SHP77 (cell line): ENCODE results near the gene PTOV1.

ENCODE experiments used
- DNase-seq, 2 experiments: peaks; one replicate each; lab custom pipeline; 2025; lab: John Stamatoyannopoulos, UW

PTOV1 gene

GRCh38 chr19:49873834-49874233, 22.9 kb downstream of the PTOV1 start:
- no peak for DNase-seq

GRCh38 chr19:49874503-49875157, 23.7 kb downstream of the PTOV1 start:
- DNase-seq, result no peak

- DNase-seq, result no peak
These were observed 24.2 kb downstream of the PTOV1 start for GRCh38 chr19:49875177-49875576.

GRCh38 chr19:49875857-49876421, 25.0 kb downstream of the PTOV1 start:
- peak; percentile 37 to 45 for DNase-seq

GRCh38 chr19:49876422-49877019, 25.6 kb downstream of the PTOV1 start:
- peak; percentile 91 to 95 for DNase-seq

- DNase-seq, result peak; percentile 98
These were observed 26.3 kb downstream of the PTOV1 start, which contains the start of the genes AKT1S1 and TBC1D17 for GRCh38 chr19:49877020-49877878. Gene AKT1S1 (minus strand): TSS chr19:49877355. CDS start chr19:49873295, 4,060 bp downstream. Gene TBC1D17 (plus strand): TSS chr19:49877702. CDS start chr19:49877724, 22 bp downstream.

- peak; percentile 91 to 95 for DNase-seq
These were observed 27.2 kb downstream of the PTOV1 start for GRCh38 chr19:49877879-49878743.

GRCh38 chr19:49878744-49879070, 27.7 kb downstream of the PTOV1 start:
- DNase-seq, result no peak

- DNase-seq, result peak; percentile 75 to 78
These were observed 28.4 kb downstream of the PTOV1 start for GRCh38 chr19:49879243-49879963.

- DNase-seq, result no peak
These were observed 29.4 kb downstream of the PTOV1 start for GRCh38 chr19:49880162-49880869.

GRCh38 chr19:49881186-49881585, 30.2 kb downstream of the PTOV1 start:
- DNase-seq, result no peak

GRCh38 chr19:49881672-49882394, 30.9 kb downstream of the PTOV1 start:
- no peak for DNase-seq

GRCh38 chr19:49882643-49883042, 31.7 kb downstream of the PTOV1 start:
- DNase-seq, result no peak

- no peak for DNase-seq
These were observed 32.1 kb downstream of the PTOV1 start for GRCh38 chr19:49883094-49883493.

- DNase-seq, result no peak
These were observed 33.1 kb downstream of the PTOV1 start for GRCh38 chr19:49884109-49884508.

GRCh38 chr19:49884760-49885159, 33.8 kb downstream of the PTOV1 start:
- DNase-seq, result no peak

GRCh38 chr19:49887037-49887664, 36.2 kb downstream of the PTOV1 start:
- no peak for DNase-seq

GRCh38 chr19:49887665-49888509, 36.9 kb downstream of the PTOV1 start:
- no peak for DNase-seq
